Sigmoid colon (tissue), 4 donors: Measurements from ENCODE around the gene CREB3L2.
A peak's percentile ranks its signal among the peaks of the same experiment; 100 is the strongest.

Experiments used
- POLR2A ChIP-seq, 2 donors: fragments of 450-650 bp; IDR thresholded peaks; one replicate each; pipeline ENCODE4 v1.6.1; 2016; ENCODE audit warnings: antibody characterized with exemption in 2 of 2, mild to moderate bottlenecking in 2 of 2, moderate library complexity in 2 of 2
- POLR2AphosphoS5 ChIP-seq, 4 donors: sonication (generic); formaldehyde crosslinking; IDR thresholded peaks; one replicate each; pipeline ENCODE4 v1.6.1; 2017; ENCODE audit warnings: antibody characterized with exemption in 4 of 4

GRCh38 chr7:137873979-137874777 is 127.7 kb downstream of the CREB3L2 start:
- TF ChIP-seq POLR2AphosphoS5 (IDR thresholded peaks at IDR 0.05) (peak in 3 of 4 donors; percentile 26 to 36 (median 32)), POLR2A (IDR thresholded peaks at IDR 0.05) (no peak)
